ENCODE data around the gene NDST4.

NDST4 gene

DNA sequence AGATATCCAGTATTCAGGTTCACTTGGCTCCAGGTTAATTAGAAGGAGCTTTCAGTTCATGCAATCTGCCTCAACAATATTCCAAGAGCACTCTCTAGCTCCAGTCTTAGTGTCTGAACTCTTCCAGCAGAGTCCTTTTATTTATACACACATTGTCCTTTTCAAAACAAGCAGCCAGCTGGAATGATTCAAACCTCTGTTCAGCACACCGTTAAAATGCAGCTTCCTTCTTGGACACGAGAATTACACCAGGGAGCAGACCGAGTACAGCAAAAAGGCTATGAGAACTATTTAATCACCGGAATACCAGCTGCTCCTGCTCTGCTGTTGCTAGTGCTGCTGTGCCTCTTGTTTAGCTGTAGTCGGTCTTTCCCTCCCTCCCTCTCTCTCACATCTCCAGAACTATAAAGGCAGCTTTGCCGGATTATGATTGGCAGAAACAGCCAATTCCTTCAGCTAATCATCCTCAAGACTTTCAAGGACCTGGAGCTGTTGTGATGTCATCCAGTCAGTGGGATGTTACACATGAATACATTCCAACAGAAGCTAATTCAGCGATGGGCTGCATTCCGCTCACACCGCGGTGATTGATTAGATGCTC, at the start of gene NDST4:
TSS of gene NDST4 (minus strand) at position 115 of the 601 bp plus-strand sequence. CDS start 36,584 bp downstream, outside the sequence.
- DNase-seq: no peak

GRCh38 chr4:115159141-115159540, 45.7 kb upstream of the NDST4 start:
- no peak for DNase-seq

GRCh38 chr4:115158296-115158695, 44.9 kb upstream of the NDST4 start:
- DNase-seq: no peak

GRCh38 chr4:115154826-115155225, 41.4 kb upstream of the NDST4 start:
- DNase-seq: no peak

- DNase-seq: no peak
Observed at GRCh38 chr4:115152965-115153364, 39.5 kb upstream of the NDST4 start.

- no peak for DNase-seq
Observed at GRCh38 chr4:115152081-115152480, 38.7 kb upstream of the NDST4 start.

GRCh38 chr4:115149106-115149505, 35.7 kb upstream of the NDST4 start:
- no peak for DNase-seq

DNA sequence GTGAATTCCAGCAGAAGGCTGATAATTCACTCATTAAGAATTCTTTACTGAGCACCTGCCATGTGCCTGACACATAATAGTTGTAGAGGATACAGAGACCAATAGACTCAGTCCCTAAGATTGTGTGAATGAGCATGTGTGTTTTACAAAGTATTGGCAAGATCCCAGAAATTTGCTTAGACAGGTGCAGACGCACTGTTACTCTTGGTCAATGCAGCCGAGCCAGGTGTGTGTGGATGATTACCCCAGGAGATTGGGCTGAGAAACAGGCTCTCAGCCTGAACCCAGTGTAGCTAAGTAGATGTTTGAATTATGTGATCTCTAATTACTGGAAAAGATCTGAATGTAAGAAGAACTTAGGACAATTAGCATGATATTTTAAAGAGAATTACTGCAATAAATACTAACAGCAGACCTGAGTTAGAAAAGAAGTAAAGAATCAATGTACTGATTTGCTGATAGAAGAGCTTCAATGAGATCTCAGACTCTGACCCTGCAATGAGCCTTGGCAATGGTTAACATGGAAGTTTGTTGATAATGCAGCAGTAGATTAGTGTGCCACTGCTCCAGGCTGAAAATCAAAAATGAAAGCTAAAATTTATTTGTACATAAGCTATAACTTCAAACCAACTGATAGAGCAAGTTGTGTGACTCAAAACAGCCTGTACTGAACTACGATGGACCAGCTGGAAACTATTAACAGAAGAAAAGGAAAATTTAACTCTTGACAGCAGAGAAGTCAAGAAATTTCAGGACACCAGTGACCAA, 32.2 kb upstream of the NDST4 start:
- DNase-seq: no peak

DNA sequence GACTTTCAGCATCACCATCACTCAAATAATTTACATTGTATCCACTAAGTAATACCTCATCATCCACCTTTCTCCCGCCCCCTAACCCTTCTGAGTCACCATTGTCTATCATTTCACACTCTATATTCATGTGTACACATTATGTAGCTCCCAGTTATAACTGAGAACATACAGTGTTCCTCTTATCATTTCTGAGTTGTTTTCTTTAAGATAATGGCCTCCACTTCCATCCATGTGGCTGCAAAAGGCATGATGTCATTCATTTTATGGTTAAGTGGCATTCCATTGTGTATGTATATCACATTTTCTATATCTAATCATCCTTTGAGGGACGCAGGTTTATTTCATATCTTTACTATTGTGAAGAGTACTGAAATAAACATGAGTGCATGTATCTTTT, 14.6 kb upstream of the NDST4 start:
- no peak for DNase-seq

- DNase-seq: no peak
Observed at GRCh38 chr4:115126491-115126890, 13.1 kb upstream of the NDST4 start.

DNA sequence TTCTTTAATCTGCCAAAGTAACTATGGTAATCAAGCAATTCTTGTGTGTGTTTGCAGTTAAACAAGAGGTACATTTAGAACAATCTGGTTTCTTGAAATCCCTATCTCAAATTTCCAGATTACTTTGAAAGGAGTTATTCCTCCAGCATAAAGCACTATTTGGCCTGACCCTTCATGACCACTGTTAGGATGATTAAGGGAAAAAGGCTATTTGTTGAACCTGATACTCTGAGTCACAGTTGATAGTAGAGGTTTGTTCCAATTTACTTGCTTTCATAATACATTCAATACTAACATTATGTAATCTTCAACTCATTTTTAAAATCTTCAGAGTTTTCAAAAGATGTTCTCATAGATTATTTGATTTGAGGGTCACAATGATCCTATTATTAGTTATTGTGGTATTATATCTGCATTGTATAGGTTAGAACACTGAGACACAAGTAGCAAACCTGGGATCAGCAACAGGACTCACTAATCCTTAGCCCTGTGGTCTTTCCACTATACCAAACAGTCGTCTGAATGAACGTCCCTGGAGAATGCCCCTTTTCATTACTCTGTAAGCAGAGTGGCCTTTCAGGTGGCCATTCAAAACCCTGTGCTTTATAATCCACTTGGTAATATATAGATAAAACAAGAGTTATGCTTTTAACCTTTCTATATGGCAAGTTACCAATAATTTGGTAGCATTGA, 8.1 kb upstream of the NDST4 start:
- no peak for DNase-seq

DNA sequence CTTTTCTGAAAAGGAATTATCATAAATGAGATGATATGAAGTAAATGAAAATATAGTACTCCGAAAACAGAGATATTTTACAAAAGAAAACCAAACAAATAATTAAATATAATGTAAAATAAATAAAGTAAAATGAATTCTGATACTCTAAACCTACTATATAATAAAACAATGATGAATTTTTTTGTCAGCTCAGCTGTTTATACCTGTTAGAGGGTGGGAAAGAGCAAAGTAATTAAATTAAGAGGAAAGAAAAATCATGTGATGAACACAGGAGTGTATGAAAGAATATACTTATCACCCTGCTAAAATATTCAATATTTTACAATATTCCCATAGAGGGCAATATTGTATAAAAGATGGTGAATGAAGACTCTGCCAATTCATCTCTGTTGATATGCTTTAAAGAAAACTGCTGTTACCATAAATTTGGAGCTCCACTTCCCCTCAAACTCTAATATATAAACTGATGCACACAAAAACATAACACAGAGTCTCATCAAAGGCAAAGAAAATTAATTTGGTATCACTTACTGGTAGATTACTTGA, 6.5 kb upstream of the NDST4 start:
- DNase-seq: no peak

GRCh38 chr4:115117651-115118050, 4.2 kb upstream of the NDST4 start:
- DNase-seq: no peak

DNA sequence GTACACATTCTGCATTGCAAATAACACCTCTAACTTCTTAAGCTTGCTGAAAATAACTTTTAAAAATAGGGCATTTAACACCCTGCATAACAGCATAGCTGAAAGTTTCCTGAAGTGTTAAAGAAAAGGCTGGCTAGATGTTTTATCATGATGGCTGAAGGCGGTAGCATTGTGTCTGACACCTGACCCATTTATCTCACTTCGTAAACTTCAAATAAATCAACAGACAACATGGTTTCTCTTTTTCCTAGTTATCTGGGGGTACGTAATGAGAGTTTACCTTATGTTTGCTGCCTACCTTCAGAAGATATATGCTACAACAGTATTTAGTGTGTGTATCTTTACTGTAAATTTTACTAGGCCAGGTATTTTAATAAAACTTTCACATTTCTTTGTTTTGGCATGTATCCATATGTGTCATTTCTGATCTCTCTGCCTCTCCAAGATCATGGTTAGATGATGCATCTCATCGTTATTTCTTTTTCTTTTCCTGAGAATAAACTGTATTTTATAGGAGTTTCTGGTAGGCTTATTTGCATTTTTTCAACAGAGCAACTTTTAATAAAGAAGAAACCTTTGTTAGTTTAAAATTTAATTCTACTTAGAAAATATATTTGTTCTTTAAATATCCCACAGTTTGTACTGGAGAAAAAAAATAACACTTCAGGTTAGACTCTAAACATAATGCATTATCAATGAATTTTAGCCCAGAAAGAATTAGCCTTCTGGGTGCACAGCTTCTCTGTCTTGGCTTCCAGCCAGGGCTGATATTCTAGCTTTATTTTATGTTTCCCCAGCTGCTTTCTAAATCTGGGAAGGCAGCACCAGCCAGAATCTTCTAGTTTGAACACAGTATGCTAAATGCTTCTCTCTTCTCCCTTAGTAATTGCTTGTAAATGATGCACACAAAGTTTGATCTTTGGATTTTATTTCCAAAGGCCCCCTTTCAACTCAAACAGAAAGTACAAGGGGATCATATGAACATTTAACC, 2.9 kb downstream of the NDST4 start:
- DNase-seq: no peak

DNA sequence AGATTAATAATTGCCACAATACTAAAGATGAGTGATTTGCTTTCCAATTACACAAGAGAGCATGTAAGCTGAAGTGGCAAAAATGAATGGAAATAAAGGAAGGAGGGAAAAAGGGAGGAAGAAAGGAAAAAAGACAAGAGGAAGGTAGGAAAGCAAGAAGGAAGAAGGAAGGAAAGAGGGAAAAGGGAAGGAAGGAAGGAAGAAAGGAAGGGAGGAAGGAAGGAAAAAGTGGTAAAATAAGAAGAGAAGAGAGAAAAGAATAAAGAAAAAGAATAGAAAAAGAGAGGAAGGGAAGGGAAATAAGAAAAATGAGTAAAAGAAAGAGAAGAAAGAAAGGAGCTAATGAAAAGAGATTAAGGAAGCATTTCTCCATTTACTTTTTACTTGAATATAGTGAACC, 4.6 kb downstream of the NDST4 start:
- no peak for DNase-seq

DNA sequence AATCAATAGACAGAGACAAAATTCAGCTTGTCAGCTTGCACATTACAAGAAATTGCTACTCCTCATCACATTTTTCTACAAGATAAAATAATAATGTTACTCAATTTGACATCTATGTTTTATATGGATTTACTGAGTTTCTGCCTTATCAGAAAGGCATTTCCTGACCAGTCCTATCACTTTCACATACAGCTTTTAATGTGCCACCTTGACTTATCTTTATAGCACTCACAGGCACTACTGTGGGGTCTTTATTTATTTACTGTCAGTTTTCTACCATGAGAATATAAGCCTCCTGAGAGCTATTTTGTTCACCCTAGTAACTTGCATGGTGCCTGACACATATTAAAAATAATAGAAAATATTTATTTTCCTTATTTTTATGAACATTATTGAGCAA, 6.0 kb downstream of the NDST4 start:
- DNase-seq: no peak

- no peak for DNase-seq
Observed at GRCh38 chr4:115101675-115102074, 11.7 kb downstream of the NDST4 start.

GRCh38 chr4:115090483-115091075, 22.8 kb downstream of the NDST4 start:
- DNase-seq: no peak

- no peak for DNase-seq
Observed at GRCh38 chr4:115082633-115083032, 30.8 kb downstream of the NDST4 start.

GRCh38 chr4:115076691-115077090, 36.7 kb downstream of the NDST4 start:
- DNase-seq: no peak

DNA sequence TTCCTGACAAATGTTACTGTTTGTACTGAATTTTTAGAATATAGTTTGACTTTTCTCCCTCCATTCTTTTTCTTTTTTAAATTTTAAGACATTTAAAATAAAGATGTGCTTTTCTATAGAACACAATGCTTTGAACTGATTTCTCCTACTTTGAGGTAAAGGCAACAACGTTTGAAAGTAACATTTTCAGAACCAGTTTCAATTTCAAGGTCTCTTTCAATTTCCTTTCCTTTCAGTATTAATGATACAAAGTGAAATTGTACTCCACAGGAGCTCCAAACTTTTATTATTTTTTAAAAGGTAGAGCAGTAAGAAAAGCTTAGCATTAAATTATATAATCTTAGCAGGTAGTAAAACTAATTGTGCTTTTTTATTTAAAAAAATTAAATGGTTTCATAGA, 54.9 kb downstream of the NDST4 start:
- no peak for DNase-seq

DNA sequence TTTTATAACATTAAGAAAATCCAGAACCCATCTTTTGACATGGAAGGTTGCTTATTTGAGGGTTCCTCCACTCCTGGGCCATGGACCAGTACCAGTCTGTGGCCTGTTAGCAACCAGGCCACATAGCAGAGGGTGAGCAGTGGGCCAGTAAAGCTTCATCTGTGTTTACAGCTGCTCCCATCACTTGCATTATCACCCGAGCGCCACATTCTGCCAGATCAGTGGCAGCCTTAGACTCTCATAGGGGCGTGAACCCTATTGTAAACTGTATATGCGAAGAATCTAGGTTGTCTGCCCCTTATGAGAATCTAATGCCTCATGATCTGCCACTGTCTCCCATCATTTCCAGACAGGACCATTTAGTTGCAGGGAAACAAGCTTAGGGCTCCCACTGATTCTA, 58.6 kb downstream of the NDST4 start:
- no peak for DNase-seq

Measured in activated CD4-positive, alpha-beta T cell treated with anti-CD3 and anti-CD28 coated beads, Interleukin-2, amount 50 U/mL, for 48 hours (primary cell).